GM18505 (cell line): ENCODE data around the gene FAM120B.

Source experiments
- ATAC-seq: cut with Tn5 transposase; IDR thresholded peaks from one replicate; pipeline ENCODE4 v1.9.1; 2021; ENCODE audit not compliant: unreplicated experiment
- POLR2A ChIP-seq: IDR thresholded peaks from 4 replicates; pipeline ENCODE4 v1.6.1; 2011; ENCODE audit warnings: borderline replicate concordance; ENCODE audit not compliant: insufficient read depth, insufficient read length; ENCODE audit errors: extremely low read depth

FAM120B gene

DNA sequence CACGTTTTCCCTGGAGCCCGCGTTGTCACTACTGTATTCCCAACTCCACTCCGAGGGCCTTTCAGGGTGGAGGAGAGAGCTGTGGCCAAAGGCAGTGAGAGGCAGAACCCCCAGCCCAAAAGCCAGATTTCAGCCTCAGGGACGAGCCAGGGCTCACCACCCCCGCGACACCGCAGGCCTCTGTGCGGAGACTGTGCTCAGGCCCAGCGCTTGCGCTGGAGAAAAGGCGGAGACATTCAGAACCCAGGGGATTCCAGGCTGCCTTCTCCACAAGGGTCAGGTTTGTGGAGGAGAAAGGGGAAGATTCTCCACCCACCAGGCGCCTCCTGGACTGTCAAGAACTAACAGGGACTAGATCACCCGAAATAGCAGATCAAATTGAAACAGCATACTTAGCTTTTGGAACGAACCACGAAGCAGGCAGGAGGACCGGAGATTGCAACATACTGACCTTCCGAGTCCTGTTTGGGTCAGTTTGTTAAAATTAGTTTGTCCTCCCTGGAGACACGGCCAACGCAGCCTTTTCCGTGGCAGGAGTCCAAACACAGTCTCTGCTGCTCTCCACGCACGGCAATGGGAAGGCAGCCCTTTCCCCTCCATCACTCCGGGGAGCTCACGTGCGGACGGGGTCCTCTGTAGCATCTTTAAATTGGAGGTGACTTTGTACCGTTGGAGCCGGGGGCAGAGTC, 30.0 kb upstream of the FAM120B start:
- no peak for TF ChIP-seq POLR2A
- no peak for ATAC-seq

DNA sequence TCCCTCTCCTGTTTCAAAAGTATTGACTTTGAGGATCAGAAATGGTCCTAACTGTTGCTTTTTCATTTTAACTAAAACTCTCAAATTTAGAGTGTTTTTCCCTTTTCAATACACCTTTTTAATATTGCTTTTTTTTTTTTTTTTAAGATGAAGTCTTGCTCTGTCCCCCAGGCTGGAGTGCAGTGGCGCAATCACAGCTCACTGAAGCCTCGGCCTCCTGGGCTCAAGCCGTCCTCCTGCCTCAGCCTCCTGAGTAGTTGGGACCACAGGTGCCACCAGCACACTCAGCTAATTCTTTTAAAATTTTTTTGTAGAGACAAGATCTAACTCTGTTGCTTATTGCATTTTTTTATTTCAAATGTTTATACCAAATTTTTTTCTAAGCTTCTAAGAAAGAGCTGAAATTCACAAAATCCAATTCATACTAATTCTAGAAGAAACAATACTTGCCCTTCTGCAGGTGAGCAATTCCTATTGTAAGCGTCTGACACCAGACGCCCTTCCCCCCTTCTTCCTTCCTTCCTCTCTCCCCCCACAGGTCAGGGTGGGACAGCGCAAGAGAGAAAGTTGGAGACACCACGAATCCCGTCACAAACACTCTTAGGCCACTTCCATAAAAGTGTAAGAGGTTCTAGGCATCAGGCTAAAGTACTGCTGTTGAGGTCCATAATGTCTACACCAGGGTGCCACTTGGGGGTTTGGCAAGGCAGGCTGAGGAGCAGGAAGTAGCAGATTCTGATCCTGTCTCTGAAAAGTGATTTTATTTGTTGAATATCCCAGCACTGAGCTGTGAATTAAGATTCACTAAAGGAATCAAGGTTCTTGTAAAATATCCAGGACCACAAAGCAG, 28.4 kb upstream of the FAM120B start:
- ATAC-seq: no peak
- no peak for TF ChIP-seq POLR2A

DNA sequence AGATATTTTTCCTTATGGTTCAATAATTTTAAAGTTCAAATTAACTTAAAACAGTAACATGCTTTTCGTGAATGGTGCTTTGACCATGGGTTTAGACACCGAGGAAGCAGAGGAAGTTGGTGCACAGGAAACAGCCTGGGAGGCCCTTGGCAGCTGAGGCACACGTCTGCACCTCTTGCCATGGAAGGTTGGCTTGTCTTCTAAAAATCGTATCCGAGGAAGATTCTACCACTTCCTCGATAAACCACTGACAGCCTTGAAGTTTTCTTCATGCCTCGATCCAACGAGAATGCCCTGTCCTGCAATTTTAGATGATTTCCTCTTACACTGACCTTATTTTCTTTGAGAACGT, 27.8 kb upstream of the FAM120B start:
- TF ChIP-seq POLR2A: no peak
- ATAC-seq: no peak

DNA sequence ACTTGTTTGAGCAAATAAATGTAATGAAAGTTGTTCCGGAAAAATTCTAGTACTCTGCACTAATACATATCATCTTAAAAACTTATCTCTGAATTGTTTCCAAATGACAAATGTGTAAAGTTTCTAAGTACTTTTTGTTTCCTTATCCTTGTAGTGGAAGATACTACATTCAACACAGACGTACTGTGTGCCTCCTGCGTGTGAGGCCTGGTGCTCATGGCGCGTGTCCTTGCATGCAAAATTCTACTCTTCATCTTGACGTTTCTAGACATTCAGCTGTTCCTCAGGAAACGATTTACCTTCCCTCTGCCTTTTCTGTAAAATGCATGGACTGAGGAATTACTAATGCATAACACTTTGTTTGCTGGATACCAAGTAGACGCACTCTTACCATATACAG, 27.1 kb upstream of the FAM120B start:
- ATAC-seq: no peak
- TF ChIP-seq POLR2A: no peak

DNA sequence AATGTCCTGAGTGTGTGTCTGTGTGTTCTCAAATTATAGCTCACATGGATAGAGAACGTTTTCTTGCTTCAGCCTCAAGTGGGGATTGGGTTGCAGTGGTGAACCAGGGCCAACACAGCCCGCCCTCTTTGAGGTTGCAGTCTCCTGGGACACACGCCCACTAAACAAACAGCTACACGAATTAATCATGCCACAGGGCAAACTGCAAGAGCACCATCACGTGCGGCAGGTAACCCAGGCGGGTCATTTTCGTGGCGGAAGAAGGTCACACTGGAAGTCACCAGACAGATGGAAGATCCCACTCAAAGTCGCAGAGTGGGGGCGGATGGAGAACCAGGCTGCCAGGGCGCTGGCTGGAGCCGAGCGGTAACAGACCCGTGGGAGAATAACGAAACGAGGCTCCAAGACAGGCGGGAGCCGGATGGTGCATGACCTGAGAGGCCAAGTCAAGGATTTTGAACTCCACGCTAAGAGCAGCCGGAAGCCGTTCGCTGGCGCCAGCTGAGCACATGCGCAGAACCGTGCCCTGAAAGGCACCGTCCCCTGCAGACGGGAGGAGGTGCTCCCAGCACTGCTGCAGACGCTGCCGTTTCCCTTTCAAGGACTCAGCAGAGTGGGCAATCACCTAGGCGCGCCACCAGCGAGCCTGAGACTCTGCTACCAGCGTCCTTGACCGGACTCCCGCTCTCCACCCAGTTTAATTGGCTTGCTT, 26.4 kb upstream of the FAM120B start:
- no peak for TF ChIP-seq POLR2A
- no peak for ATAC-seq

DNA sequence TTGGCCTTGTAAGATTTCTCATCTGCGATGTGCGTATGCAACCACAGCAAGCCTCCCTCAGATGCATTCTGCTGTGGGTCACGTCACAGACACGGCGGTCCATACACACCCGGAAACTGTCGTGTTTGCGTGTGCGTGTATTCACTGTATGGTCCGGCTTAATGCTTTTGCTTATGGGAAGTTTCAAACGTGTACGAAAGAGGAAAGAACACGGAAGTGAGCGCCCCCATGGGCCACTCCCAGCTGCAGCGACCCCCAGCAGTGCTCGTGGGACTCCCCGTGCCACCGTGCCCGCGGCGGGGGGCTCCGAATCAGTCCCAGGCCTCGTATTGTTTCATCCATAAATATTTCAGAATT, 25.9 kb upstream of the FAM120B start:
- ATAC-seq: no peak
- no peak for TF ChIP-seq POLR2A

DNA sequence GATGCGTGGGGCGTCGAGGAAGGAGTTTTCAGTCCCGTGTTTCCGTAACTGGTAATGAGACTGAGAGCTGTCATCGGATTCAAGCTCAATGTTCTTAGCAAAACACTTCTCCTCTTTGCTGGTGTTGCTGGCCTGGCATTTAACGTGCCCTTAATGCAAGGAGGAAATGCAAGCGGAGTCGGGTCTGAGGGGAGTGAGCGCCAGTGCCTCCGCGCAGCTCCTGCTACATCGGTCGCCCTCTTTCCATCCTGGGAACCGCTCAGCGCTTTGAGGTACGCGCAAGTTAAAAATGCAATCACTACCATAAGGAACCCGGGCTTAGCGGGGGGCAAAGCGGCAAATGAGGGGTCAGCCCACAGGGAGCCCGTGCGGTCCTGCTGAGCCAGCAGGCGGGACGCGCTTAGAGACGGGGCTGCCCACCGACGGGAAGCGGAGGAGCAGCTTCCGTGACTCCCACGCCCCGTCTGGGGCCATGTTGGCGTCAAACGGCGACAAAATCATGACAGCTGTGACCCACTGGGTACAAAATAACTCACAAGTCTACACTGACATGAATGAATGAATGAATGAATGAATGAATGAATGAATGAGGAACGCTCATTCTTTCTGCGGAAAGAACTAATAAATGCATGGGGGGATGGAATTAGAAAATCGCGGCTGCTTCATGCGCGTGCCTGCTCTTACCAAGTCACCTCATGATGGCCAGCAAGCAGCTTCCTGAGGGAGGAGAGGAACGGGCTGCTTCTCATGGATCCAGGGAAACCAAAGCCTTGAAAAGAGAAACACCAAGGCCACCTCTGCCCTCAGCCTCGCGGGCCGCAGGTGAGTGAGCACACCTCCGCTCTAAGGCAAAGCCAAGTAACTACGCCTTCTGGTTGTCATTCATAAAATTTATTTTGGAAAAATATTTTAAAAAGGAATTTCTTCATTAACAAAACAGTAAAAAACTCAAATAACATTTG, 24.9 kb upstream of the FAM120B start:
- no peak for TF ChIP-seq POLR2A
- ATAC-seq: no peak

DNA sequence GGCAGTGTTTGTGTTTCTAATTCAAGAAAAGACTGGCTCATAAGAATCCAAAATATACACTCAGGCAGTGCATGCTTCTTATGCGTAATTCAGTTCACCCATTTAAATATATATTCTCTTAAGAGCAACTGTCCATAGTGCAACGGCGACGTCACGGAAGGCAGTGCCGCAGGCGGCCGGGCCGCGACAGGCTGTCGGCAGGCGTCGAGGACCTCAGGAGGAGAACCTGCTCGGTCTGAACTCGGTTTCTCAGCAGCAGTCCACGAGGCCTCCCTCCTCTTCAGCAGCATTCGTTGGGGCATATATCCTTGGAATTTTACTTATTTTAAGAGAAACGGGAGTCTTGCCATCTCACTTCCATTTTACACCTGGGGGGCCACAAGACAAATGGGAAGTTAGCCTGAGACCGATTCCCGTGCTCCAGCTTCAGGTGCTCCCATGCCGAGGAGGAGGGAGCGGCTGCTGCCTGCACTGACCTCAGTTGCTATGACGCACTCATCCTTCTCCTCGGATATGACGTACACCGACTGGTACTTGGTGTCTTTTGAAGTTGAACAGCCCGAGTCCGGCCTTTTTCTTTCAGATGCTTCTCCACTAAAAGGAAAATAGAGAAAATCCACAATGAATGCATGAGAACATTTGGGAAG, 23.9 kb upstream of the FAM120B start:
- no peak for TF ChIP-seq POLR2A
- no peak for ATAC-seq

DNA sequence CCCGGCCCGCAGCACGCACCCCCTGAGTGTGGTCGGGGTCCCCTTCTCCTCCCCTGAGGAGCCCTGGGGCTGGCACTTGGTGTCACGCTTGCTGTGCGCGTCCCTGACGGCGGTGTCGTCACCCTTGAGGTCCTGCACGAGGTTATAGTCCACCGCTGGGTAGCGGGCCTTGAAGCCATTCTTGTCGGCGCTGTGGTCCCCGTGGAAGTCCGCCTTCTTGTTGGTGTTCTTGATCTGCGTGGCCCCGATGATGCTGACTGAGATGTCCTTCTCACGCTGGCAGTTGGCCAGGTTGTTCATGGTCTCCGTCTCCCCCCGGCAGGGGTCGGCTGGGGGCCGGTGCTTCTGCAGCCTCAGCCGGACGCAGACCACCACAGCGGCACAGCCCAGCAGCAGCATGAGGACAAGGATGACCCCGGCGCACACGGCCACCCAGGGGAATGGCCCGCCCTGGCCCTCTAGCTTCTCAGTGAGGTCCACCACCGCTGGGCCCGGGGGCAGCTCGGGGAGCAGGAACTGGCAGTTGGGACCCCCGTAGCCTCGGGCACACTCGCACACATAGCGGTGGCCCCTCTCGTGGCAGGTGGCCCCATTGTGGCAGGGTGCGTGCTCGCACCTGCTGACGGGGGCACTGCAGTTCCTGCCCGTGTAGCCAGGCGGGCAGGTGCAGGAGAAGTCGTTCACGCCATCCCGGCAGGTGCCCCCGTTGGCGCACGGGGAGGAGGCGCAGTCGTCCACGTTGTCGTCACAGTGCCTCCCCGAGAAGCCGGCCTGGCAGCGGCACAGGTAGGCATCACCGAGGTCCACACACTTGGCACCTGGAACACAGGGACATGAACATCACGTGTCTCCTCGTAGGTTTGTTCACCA, 23.1 kb upstream of the FAM120B start:
- TF ChIP-seq POLR2A: no peak
- ATAC-seq: no peak

DNA sequence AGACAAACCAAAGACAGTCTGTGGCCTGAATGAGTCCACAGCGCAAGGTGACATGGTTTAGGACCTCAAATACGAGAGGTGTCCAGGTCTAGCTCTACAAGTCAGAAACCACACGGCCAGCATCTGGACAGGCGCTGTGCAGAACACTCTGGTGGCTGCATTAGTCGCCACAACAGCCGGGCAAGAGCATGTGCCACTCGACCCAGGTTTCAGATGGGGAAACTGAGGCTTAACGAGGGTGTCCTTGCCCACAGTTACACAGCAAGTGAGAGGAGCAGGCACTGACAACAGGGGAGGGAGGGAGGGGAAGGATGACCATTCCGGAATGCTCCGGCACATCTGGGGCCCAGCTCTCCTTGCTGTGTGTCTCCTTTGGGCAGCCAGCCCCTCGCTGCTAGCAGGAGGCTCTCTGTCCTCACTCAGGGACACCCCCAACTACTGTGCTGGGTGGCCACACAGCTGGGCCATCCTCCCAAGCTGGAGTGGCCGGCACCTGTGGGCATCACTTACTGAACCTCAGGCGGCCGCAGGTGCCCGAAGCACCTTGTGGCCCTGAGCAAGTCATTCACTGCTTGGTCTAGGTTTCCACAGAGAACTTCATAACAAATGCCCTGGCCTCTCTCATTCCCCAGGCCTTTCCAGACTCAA, 22.3 kb upstream of the FAM120B start:
- TF ChIP-seq POLR2A: no peak
- ATAC-seq: no peak

DNA sequence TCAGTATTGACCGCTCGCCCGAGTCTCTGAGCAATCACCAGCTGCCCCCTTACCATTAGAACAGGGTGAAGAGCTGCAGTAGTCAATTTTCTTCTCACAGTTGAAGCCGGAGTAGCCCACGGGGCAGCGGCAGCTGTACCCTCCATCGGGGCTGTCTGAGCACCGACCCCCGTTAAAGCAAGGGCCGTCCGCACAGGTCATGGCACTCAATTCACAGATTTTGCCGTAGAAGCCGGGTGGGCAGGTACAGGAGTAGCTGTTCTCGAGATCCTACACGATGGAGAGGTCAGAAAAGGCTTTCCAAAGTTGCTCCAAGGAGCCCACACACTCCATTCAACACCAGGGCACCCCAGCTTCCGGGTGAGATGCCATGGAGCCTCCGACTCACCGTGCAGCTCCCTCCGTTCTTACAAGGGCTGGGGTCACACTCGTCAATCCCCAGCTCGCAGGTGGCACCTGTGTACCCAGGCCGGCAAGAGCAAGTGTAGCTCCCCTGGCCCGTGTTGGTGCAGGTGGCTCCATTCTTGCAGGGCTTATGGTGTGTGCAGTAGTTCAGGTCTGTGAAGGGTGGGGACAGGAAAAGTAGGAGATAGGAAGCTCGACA, 21.6 kb upstream of the FAM120B start:
- no peak for ATAC-seq
- no peak for TF ChIP-seq POLR2A

DNA sequence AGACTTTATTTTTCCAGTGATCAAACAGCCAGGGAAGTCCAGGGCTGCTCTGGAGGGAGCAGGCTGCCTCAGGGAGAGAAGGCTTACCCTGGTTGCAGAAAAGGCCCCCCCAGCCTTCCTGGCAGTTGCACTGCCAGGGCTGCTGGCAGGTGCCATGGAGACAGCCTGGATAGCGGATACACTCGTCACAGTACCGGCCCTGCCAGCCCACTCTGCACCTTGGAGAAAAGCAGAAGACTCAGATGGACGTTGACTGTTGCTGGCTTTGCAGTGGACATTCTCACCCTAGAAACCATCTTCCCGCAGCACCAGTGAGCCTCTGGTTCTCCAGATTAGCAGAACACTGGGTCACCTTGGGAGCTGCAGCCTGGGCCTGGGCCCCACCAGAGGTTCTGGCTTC, 21.1 kb upstream of the FAM120B start:
- ATAC-seq: no peak
- TF ChIP-seq POLR2A: no peak
